Right lobe of liver (tissue), 6 donors: ENCODE measurements around the gene PVR. TPM values are rescaled to one million over a fixed set of nuclear protein-coding genes. Genes with fewer than 3 reads are reported as not detected.
"Not testable (repeated sequence)": the region's sequence is repeated elsewhere in the genome, so short reads cannot be mapped to it uniquely, and the experiment has no call there.

ENCODE experiments used
- ATAC-seq, 4 donors: fragments of 200-7000 bp; cut with Tn5 transposase; one replicate each; pipeline ENCODE4 v1.9.1; 2020; ENCODE audit warnings: mild to moderate bottlenecking in 4 of 4, moderate library complexity in 4 of 4
- DNase-seq, 3 donors: peaks; one replicate each; pipeline ENCODE4 v3.0.0-alpha.2; 2020
- H3K27ac ChIP-seq, 3 donors: fragments of 200-600 bp; one replicate each; pipeline ENCODE4 v1.8.0; 2022
- H3K27me3 ChIP-seq, 2 donors: fragments of 200-600 bp; one replicate each; pipeline ENCODE4 v1.8.0; 2022
- H3K36me3 ChIP-seq, 4 donors: fragments of 200-600 bp; sonication (generic) in 1 of 4; one replicate each; pipeline versions ENCODE4 v1.5.1 to v1.8.0; 2017 to 2022; ENCODE audit warnings: control low read depth in 1 of 4
- H3K4me1 ChIP-seq, 4 donors: fragments of 200-600 bp; sonication (generic) in 1 of 4; one replicate each; pipeline versions ENCODE4 v1.5.1 to v1.8.0; 2017 to 2022; ENCODE audit warnings: control low read depth in 1 of 4
- H3K4me3 ChIP-seq, 3 donors: fragments of 200-600 bp; one replicate each; pipeline ENCODE4 v1.8.0; 2022
- H3K9me3 ChIP-seq, 4 donors: fragments of 200-600 bp; sonication (generic) in 1 of 4; one replicate each; pipeline versions ENCODE4 v1.5.1 to v1.8.0; 2017 to 2022; ENCODE audit warnings: control low read depth in 1 of 4
- CTCF ChIP-seq, 4 donors: fragments of 200-600 bp in 3 of 4; fragments of 450-650 bp in 1 of 4; IDR thresholded peaks; one replicate each; pipeline versions ENCODE4 v1.5.1 to v1.8.0; 2016 to 2022; ENCODE audit warnings: antibody characterized with exemption in 4 of 4, mild to moderate bottlenecking in 2 of 4
- POLR2A ChIP-seq: fragments of 450-650 bp; IDR thresholded peaks from one replicate; pipeline ENCODE4 v1.6.1; 2017; ENCODE audit warnings: antibody characterized with exemption, mild to moderate bottlenecking
- WGBS: methylation state at CpG from one replicate; pipeline ENCODE4 v1.1.6; 2018; ENCODE audit warnings: low coverage, low lambda C conversion rate; ENCODE audit not compliant: insufficient coverage; ENCODE audit errors: missing lambda C conversion rate; 5-methylcytosine and 5-hydroxymethylcytosine counted together
- intact Hi-C, 2 donors: fragments of 100-400 bp; cut with DNase I; formaldehyde crosslinking; loops; one replicate each; pipeline versions ENCODE4 v1.11.2 to v1.14.1; 2022
- total RNA-seq, 6 experiments: library from RNA; depleted of rRNA in 2 of 6; stranded (reverse); fragments of >200 nt in 2 of 6; fragmentation: NEBNext Ultra II Directional in 3 of 6; extraction: Animal tissue kit (Norgen Biotek cat#: 25700) in 3 of 6; gene quantifications; one replicate each; pipeline versions ENCODE4 v1.1.0 to v1.2.4, GENCODE V29; 2016 to 2023
- donor health status: DM: no; HTN: yes; CAD: no.
- donor health status: DM: no; HTN: no; CAD: no.
- donor health status: DM: no; HTN: no; CAD: no.
- donor health status: DM: no; HTN: yes; CAD: no.
- donor health status: DM: no; HTN: yes; CAD: no.

The PVR gene
- total RNA-seq, 6 experiments from 2014 or later: 26.6 to 66.6 (median 55.5) TPM

- Histone ChIP-seq H3K4me1 (peaks cover 0 to 31% (median 11%) of the 10 kb centered on the region in 4 donors), H3K27me3 (no peaks in the 10 kb centered on the region), H3K27ac (peak overlapping the region in 1 of 3 donors; percentile 46), H3K9me3 (no peaks in the 10 kb centered on the region), H3K4me3 (no peak overlapping the region), H3K36me3 (peaks cover 0 to 12% (median 0%) of the 10 kb centered on the region in 4 donors)
- WGBS: 86% methylated on average over 4 of the region's 4 CpGs
- no peak for TF ChIP-seq CTCF (IDR thresholded peaks at IDR 0.05)
- TF ChIP-seq POLR2A: no peak
- no peak for ATAC-seq
- intact Hi-C loops: no loop called here
- no peak for DNase-seq
Measured at GRCh38 chr19:44624840-44625354, 18.8 kb upstream of the PVR start.

- DNase-seq, intact Hi-C loops, H3K4me3 ChIP-seq, H3K9me3 ChIP-seq, H3K27me3 ChIP-seq, ATAC-seq: not testable (repeated sequence)
- peak overlapping the region; percentile 29 to 46 (median 38) for H3K27ac ChIP-seq
- WGBS: 75% methylated on average over 4 of the region's 4 CpGs
- peaks cover 0 to 31% (median 11%) of the 10 kb centered on the region in 4 donors for H3K4me1 ChIP-seq
- peaks cover 0 to 12% (median 0%) of the 10 kb centered on the region in 4 donors for H3K36me3 ChIP-seq
Measured at GRCh38 chr19:44625637-44626036, 18.1 kb upstream of the PVR start.

- no peaks in the 10 kb centered on the region for H3K9me3 ChIP-seq
- no peak overlapping the region for H3K4me3 ChIP-seq
- H3K36me3 ChIP-seq: peaks cover 0 to 12% (median 0%) of the 10 kb centered on the region in 4 donors
- ATAC-seq (peak; percentile 59 to 86 (median 76)), DNase-seq (peak in 1 of 3 donors; percentile 75)
- TF ChIP-seq POLR2A: no peak
- TF ChIP-seq CTCF (IDR thresholded peaks at IDR 0.05): no peak
- H3K4me1 ChIP-seq: peaks cover 0 to 29% (median 10%) of the 10 kb centered on the region in 4 donors
- no peaks in the 10 kb centered on the region for H3K27me3 ChIP-seq
- 17% methylated on average over 1 of the region's 1 CpG for WGBS
- intact Hi-C loops: no loop called here
- H3K27ac ChIP-seq: peak overlapping the region; percentile 33 to 59 (median 46)
Measured at GRCh38 chr19:44626048-44626624, 17.6 kb upstream of the PVR start.

GRCh38 chr19:44627631-44628030 lies 16.1 kb upstream of the PVR start:
- peaks cover 0 to 21% (median 10%) of the 10 kb centered on the region in 4 donors for H3K4me1 ChIP-seq
- no peak overlapping the region for H3K27ac ChIP-seq
- WGBS: 90% methylated on average over 4 of the region's 4 CpGs
- DNase-seq (peak in 1 of 3 donors; percentile 11), ATAC-seq (no peak)
- H3K36me3 ChIP-seq: peaks cover 0 to 12% (median 0%) of the 10 kb centered on the region in 4 donors
- no peaks in the 10 kb centered on the region for H3K9me3 ChIP-seq
- intact Hi-C loops: no loop called here
- no peak overlapping the region for H3K4me3 ChIP-seq
- no peaks in the 10 kb centered on the region for H3K27me3 ChIP-seq
- TF ChIP-seq POLR2A (no peak), CTCF (IDR thresholded peaks at IDR 0.05) (no peak)

- TF ChIP-seq POLR2A: no peak
- TF ChIP-seq CTCF (IDR thresholded peaks at IDR 0.05): no peak
- peaks cover 0 to 12% (median 0%) of the 10 kb centered on the region in 4 donors for H3K36me3 ChIP-seq
- H3K4me1 ChIP-seq: peaks cover 0 to 31% (median 13%) of the 10 kb centered on the region in 4 donors
- H3K4me3 ChIP-seq: no peak overlapping the region
- no peak for DNase-seq
- intact Hi-C loops: no loop called here
- H3K9me3 ChIP-seq: no peaks in the 10 kb centered on the region
- no peaks in the 10 kb centered on the region for H3K27me3 ChIP-seq
- no peak for ATAC-seq
- no peak overlapping the region for H3K27ac ChIP-seq
- WGBS: 90% methylated on average over 3 of the region's 3 CpGs
Measured at GRCh38 chr19:44628793-44629192, 14.9 kb upstream of the PVR start.

- intact Hi-C loops, H3K36me3 ChIP-seq, H3K4me3 ChIP-seq, ATAC-seq, H3K27me3 ChIP-seq, H3K27ac ChIP-seq, H3K9me3 ChIP-seq: not testable (repeated sequence)
- WGBS: 96% methylated on average over 5 of the region's 8 CpGs
- DNase-seq: peak in 1 of 3 donors; percentile 13
- peaks cover 0 to 29% (median 10%) of the 10 kb centered on the region in 4 donors for H3K4me1 ChIP-seq
Measured at GRCh38 chr19:44631611-44632010, 12.1 kb upstream of the PVR start.

- Histone ChIP-seq H3K4me1 (peaks cover 0 to 44% (median 12%) of the 10 kb centered on the region in 4 donors), H3K27ac (peak overlapping the region; percentile 51 to 74 (median 54))
- intact Hi-C loops, H3K27me3 ChIP-seq, H3K9me3 ChIP-seq, H3K4me3 ChIP-seq, H3K36me3 ChIP-seq, DNase-seq, ATAC-seq: not testable (repeated sequence)
- whole genome bisulfite sequencing: 10% methylated on average over 2 of the region's 5 CpGs
Measured at GRCh38 chr19:44634058-44634457, 9.7 kb upstream of the PVR start.
